HuH-7 (cell line): ENCODE data around the gene TMEM184A.

Experiments used
- DNase-seq: peaks from one replicate; pipeline ENCODE4 v3.0.0; 2011; ENCODE audit warnings: low spot score

Gene TMEM184A

DNA sequence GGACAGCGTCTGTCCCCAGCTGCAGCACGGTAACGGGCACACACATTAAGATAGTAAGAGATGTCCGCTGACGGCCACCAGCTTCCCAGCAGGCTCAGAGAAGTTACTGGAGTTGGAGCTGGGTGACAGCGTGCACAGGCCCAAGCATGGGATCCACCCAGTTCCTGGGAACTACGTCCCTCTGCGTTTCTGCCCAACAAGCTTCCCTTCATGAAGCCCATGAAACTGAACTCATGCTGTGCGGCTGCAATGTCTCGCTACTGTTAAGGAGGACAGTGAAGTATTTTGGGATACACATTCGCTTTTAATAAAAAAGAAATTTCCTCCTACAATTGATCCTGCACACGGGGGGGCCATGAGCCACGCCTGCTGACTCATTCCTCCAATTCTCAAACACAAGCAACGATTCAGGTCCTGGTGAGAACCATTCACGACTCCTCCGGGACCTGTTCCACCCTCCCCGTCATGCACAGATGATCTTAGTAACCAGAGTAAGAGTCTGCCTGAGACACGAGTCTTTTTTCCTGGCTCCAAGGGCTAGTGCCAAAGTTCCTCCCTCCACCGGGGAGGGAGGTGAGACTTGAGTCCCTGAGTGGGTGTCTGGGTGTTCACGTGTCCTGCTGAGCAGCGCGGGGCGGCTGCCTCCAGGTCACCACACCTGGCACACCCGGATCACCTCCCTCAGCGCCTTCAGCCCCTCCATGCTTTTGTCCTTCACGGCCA, 11.2 kb upstream of the TMEM184A start:
- DNase-seq, result no peak

- DNase-seq, result no peak
These were observed 10.7 kb upstream of the TMEM184A start for GRCh38 chr7:1566687-1567048.

- DNase-seq, result no peak
These were observed 8.6 kb upstream of the TMEM184A start for GRCh38 chr7:1564603-1565022.

DNA sequence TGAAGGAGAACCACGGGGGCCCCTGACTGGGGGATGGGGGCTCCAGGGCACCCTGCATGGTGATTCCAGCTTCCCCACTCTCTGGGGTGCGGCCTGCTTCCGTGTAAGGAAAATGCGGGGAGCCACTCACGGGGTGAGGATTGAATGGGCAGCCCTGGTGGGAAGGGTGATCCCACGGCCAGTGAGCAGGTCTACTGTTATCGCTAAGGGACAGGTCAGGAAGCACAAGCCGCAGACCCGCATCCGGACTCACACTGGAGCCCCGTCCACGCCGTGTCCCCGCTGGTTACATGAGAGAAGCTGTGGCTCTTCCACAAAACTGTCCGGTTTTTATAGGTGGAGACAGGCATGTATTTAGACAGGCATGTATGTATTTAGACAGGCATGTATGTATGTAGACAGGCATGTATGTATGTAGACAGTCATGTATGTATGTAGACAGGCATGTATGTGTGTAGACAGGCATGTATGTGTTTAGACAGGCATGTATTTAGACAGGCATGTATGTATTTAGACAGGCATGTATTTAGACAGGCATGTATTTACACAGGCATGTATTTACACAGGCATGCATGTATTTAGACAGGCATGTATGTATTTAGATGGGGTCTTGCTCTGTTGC, 8.1 kb upstream of the TMEM184A start:
- no peak for DNase-seq

- DNase-seq, result no peak
These were observed 6.6 kb upstream of the TMEM184A start for GRCh38 chr7:1562597-1563051.

GRCh38 chr7:1562116-1562515, 6.1 kb upstream of the TMEM184A start:
- DNase-seq, result no peak

DNA sequence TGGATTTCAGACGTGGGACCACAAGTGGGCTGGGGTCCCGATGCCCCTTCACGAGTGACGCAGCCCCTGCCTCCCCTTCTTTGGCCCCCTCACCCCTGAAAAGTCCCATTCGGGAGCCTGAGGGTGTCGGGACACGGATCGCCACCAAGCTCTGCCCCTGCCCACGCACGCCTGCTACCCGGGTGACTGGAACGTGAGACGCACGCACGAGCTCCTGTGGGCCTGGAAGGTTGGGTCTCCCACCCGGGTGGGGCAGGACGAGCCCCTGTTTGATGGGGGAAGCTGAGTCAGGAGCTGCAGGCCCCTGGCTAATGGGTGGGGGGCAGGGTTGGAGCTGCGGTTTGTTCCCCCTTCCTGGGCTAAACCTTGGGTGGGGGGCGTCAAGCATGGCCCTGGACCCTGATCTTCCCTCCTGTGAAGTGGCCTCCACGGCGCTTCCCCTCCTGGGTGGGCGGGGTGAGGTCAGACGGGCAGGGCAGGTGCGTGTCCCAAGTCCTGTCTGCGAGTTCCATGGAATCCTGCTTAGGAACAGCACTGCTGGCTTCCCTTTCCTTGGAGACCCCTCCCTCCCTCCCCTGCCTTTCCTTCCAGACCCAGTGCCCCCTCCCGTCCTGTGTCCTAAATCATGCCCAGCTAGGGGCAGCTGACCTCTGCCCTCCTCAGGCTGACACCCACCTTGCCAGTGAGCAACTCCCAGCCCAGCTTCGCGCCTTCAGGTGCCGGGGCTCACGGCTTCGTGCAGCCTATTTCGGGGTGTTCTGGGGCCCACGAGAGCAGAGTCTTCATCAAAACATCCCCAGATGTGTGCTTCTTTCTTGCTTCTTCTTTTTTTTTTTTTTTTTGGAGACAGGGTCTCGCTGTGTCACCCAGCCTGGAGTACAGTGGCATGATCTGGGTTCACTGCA, 5.3 kb upstream of the TMEM184A start:
- DNase-seq, result no peak

GRCh38 chr7:1560620-1561031, 4.6 kb upstream of the TMEM184A start:
- no peak for DNase-seq

DNA sequence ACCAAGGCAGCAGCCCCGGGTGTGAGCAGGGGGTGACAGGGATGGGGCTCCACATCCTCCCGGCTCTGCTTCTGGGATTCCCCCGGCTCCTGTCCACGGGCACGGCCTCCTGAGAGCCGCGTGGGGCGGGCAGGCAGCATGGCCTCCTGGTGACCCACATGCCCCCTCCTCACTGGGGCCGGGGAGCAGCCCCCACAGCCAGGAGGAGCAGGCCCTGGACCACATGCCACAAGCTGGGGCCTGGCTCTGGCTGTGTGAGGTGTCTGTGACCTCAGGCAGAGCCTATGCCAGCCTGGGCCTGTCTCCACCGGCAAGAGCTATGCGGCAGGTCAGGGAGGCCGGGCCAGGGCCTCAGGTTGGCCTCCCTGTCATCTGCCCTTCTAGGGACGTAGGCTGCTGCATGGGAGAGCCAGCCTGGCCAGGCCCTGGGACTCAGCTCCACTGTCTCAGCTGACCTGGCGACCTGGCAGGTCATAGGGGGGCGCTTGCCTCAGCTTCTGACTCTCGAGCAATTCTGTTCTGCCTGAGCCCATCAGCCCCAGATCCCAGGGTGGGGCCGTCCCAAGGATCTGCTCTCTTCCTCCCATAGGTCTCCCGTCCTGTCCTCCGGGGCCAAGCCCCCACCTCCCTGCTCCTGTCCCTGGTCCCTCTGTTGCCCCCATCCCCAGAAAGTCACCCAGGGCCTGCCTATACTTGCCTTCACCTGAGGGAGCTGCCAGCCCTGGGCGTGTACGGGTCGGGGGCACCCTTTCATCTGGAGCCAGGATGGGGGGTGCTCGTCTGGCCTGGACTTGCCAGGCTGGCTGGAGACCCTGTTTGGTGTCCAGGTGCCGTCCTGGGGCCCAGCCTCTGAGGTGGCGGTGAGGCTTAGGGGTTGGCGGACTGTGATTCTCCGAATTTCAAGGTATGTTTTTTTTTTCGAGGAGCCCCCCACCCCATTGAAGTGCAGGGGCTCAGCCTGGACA, 3.9 kb upstream of the TMEM184A start:
- no peak for DNase-seq

- no peak for DNase-seq
These were observed 3.0 kb upstream of the TMEM184A start for GRCh38 chr7:1558841-1559625.

- DNase-seq, result peak; percentile 92
These were observed 2.3 kb upstream of the TMEM184A start for GRCh38 chr7:1558181-1558811.

DNA sequence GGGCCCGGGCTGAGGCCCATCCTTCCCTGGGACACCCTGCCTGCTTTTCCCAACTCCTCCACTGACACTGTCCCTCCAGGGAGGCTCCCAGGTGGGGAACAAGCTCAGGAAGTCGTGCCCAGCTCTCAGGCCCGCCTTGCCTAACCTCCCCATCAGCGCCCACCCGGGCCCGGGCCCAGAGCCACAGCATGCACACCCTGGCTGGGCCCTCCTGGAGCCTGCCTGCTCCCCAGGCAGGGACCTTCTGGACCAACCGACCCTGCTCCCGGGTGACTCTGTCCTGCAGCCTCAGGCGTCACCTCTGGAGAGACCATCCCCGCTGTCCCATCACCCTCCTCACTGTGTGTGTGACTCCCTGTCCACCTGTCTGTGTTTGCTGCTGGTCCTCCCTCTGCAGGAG, 1.8 kb upstream of the TMEM184A start:
- no peak for DNase-seq

- no peak for DNase-seq
These were observed 1.0 kb upstream of the TMEM184A start for GRCh38 chr7:1557006-1557405.

DNA sequence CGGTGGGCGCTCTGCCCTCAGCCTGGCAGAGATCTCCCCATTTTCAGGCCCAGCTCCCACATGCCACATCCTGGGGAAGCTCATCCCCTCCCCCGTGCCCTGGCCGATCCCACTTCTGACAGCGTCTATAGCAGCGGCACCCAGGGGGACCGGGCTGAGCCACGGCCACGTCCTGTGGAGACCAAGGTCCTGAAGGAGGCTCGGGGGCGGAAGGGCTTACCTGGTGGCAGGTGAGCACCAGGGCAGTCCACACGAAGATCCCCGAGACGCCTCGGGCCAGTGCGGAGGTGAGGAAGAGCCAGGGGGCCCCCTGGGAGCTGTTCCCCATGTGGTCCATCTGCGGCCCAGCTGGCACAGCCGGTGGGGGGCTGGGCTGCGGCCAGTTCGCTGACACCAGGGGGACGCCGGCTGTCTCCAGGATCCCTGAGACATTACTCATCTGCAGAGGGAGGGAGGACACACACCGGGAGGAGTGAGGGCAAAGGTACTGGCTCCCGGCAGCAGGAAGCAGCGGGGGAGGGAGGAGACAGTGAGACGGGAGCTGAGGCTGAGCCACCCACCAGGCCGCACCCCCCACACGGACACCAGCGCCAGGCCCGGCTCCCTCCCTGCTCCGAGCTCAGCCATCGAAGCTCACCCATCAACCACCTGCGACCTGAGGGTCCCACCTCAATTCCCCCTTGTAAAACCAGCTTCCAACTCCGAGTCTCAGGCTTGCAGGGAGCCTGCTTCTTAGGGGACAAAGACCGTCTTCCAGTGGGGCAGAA, 776 bp downstream of the TMEM184A start:
- DNase-seq, result peak; percentile 99

DNA sequence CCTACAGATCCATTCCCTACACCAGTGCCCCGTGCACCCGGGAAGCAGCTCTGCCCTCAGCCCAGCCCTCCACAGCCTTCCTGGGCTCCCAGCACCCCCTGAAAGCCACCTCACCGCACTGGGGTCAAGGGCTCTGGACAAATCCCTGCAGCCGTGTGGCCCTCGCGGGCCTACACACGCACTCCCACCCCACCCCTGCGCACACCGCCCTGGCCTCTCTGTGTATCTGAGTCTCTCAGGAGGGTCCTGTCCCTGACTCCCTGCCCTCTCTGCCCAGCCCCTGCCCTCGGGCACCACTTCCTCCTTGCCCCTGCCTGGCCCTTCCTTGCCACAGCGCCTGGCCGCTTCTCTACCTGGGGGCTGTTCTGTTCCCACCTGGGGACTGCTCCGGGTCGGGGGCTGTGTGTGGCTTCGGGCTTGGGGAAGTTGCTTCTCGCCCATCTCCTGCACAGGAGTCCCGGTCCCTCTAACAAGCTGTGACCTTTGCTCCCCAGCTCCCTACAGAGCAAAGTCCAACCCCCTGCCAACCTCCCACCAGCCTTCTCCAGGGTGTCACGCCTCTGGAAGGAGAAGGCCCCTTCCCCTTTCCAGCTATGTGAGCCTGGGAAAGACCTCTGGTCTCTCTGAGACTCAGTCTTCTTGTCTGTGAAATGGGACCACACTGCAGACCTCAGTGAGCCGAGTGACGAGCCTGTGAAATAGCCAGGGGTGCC, 1.5 kb downstream of the TMEM184A start:
- DNase-seq, result no peak

DNA sequence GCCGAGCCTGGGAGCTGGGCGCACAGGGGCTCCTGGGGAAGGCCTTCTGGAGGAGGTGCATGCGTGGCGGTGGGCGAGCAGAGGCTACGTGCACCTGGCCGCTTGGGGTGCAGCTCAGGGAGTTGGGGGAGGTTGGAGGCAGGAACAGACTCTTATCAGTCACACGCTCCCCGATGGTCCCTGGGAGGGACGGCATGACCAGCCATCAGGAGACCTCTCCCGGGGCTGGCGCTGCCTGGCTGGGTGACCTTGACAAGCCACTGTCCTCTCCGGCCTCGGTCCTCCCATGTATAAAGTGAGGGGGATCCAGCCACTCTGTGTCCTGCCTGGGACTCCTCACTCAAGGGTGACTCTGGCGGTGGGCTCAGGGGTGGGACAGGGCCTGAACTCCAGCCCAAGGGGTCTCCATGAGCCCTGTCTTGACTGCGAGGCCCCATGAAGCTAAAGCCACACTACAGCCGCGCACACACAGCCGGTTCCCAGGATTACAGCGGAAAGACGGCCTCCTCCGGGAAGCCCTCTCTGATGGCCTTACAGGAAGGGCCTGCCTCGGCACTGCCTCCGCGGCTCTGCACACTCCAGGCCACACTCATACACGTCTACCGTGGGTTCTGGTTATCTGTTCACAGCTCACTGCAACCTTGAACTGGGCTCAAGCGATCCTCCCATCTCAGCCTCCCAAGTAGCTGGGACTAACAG, 2.3 kb downstream of the TMEM184A start:
- no peak for DNase-seq

- DNase-seq, result no peak
These were observed 3.8 kb downstream of the TMEM184A start for GRCh38 chr7:1552200-1552599.

DNA sequence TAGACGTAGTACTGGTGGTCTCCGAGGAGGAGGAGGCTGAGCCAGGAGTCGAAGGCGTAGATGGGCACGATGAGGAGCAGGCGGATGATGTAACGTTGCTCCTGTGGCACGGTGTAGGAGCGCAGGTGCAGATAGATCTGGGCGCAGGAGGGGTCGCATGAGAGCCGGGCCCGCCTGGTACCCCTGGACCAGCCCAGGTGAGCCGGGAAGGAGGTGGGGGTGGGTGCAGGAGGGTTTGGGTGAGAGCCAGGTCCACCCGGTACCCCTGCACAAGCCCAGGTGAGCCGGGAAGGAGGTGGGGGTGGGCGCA, 5.2 kb downstream of the TMEM184A start:
- DNase-seq, result no peak
